Activated CD8-positive, alpha-beta memory T cell treated with anti-CD3 and anti-CD28 coated beads for 36 hours (primary cell): ENCODE measurements around the gene CPLANE1. TPM values are rescaled to one million over a fixed set of nuclear protein-coding genes. Genes with fewer than 3 reads are reported as not detected.
"Not testable (repeated sequence)": the region's sequence is repeated elsewhere in the genome, so short reads cannot be mapped to it uniquely, and the experiment has no call there.

Experiments
- CTCF ChIA-PET: fragments of 350-600 bp; sonication (Branson Sonifier 250); formaldehyde crosslinking; loops from one replicate; lab custom pipeline; 2021; ENCODE audit warnings: antibody characterized with exemption; lab: Charles Lee
- POLR2A ChIA-PET: fragments of 350-600 bp; sonication (Branson Sonifier 250); formaldehyde crosslinking; loops from one replicate; lab custom pipeline; 2021; ENCODE audit warnings: antibody characterized with exemption; lab: Charles Lee
- total RNA-seq, 2 experiments: library from RNA; stranded (reverse); gene quantifications; one replicate each; pipeline ENCODE4 v1.2.3, GENCODE V29; 2021

CPLANE1 gene
- total RNA-seq, 2 experiments from 2014 or later, result 6.1 TPM

DNA sequence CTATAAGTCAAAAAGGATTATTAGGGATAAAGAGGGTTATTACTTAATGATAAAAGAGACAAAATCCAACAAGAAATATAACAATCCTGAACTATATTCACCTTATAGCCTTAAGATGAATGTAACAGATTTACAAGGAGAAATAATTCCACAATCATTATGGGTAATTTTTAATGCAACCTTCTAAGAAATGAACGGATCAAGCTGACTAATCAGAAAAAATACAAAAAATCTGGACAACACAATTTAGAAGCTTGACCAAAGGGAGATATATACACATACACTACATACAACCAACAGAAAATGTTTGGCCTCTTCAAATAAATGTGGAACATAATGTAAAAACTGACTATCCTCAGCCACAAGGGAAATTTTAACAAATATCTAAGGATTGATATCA, 102.3 kb downstream of the CPLANE1 start:
- ChIA-PET POLR2A (no interaction called here), CTCF (no interaction called here)

- ChIA-PET POLR2A (no interaction called here), CTCF (no interaction called here)
Measured at GRCh38 chr5:37136694-37137093, 112.5 kb downstream of the CPLANE1 start.

GRCh38 chr5:37135312-37135711, 113.9 kb downstream of the CPLANE1 start:
- CTCF ChIA-PET, POLR2A ChIA-PET: not testable (repeated sequence)

GRCh38 chr5:37133939-37134338, 115.2 kb downstream of the CPLANE1 start:
- ChIA-PET POLR2A (no interaction called here), CTCF (no interaction called here)

DNA sequence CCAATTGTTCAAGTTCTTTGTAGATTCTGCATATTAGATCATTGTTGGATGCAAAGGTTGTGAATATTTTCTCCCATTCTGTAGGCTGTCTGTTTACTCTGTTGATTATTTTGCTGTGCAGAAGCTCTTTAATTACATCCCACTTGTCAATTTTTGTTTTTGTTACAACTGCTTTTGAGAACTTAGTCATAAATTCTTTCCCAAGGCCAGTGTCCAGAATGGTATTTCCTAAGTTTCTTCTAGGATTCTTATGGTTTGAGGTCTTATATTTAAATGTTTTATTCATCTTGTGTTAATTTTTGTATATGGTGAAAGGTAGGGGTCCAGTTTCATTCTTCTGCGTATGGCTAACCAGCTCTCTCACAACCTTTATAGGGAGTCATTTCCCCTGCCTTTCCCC, 116.5 kb downstream of the CPLANE1 start:
- POLR2A ChIA-PET, result no interaction called here
- CTCF ChIA-PET, result no interaction called here

- ChIA-PET CTCF (no interaction called here), POLR2A (interaction anchor here (0.5 kb wide), 1 partner anchor 23 kb away, joined by 6 read pairs; no protein-coding TSS in a partner anchor)
Measured at GRCh38 chr5:37121465-37121864, 127.7 kb downstream of the CPLANE1 start.

DNA sequence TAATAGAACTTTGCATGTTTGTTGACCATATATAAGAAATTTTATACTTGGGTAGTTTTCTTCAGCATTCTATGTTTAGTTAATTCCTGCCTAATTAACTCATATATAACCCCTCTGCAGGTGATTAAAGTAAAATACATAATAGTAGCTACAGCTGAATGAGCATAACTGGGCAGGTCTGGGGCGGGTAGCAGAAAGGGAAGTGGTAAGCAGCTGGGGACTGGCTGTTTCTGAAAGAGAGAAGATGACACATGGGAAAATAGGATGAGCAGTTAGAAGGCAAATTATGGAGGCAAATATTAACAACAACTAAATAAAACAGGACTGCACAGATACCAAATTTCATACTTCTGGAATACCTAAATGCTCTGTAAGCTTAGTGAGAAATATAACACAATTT, 128.1 kb downstream of the CPLANE1 start:
- ChIA-PET POLR2A (no interaction called here), CTCF (no interaction called here)

DNA sequence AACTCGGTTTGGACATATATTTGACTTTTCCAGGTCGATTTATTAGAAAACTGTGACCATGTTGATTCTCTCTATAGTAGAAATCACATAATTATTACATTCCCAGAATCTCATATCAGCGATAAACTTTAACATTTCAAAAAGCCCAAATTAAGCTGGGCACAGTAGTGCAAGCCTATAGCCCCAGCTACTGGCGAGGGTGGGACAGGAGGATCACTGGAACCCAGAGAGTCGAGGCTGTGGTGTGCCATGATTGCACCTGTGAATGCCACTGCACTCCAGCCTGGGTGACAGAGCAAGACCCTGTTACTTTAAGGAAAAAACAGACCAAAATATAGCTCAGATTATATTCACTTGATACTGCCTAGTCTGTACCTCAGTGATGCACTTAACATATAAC, 128.9 kb downstream of the CPLANE1 start:
- POLR2A ChIA-PET, result no interaction called here
- CTCF ChIA-PET, result no interaction called here

- ChIA-PET CTCF (no interaction called here), POLR2A (no interaction called here)
Measured at GRCh38 chr5:37116359-37116758, 132.8 kb downstream of the CPLANE1 start.

GRCh38 chr5:37112383-37112991, 136.7 kb downstream of the CPLANE1 start:
- ChIA-PET CTCF (no interaction called here), POLR2A (interaction anchor here (0.6 kb wide), 1 partner anchor 86 kb away, joined by 3 read pairs; no protein-coding TSS in a partner anchor)

GRCh38 chr5:37111426-37112382, 137.5 kb downstream of the CPLANE1 start:
- POLR2A ChIA-PET, result interaction anchor here (0.6 kb wide), 1 partner anchor 87 kb away, joined by 3 read pairs; no protein-coding TSS in a partner anchor
- CTCF ChIA-PET, result interaction anchor here (0.6 kb wide), 1 partner anchor 43 kb away, joined by 3 read pairs; no protein-coding TSS in a partner anchor

- CTCF ChIA-PET, result no interaction called here
- POLR2A ChIA-PET, result no interaction called here
Measured at GRCh38 chr5:37110135-37110534, 139.0 kb downstream of the CPLANE1 start.

DNA sequence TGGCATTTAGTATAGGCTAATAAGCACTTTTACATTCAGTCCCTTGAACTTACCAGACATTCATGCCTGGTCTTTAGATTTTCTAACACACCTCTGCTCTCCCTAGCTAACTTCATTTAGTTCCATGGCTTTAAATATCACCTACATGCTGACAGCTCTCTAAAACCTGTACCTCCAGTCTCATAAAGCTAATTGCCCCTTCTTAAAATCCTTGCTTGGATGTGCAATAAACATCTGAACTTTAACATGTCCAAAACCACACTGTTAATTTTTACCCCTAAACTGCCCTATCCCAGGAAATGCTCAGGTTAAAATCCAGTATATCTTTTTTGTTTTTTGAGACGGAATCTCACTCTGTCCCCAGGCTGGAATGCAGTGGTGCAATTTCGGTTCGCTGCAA, 139.8 kb downstream of the CPLANE1 start:
- ChIA-PET CTCF (no interaction called here), POLR2A (no interaction called here)

DNA sequence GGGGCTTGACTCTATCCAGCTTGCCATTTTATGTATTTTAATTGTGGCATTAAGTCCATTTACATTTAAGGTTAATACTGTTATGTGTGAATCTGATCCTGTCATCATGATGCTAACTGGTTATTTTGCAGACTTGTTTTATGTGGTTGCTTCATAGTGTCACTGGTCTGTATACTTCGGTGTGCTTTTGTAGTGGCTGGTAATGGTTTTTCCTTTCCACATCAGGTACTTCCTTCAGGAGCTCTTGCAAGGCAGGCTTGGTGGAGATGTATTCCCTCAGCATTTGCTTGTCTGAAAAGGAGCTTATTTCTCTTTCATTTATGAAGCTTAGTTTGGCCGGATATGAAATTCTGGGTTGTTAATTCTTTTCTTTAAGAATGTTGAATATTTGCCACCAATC, 145.9 kb downstream of the CPLANE1 start:
- ChIA-PET CTCF (no interaction called here), POLR2A (no interaction called here)

GRCh38 chr5:37099267-37099666, 149.9 kb downstream of the CPLANE1 start:
- CTCF ChIA-PET, POLR2A ChIA-PET: not testable (repeated sequence)

DNA sequence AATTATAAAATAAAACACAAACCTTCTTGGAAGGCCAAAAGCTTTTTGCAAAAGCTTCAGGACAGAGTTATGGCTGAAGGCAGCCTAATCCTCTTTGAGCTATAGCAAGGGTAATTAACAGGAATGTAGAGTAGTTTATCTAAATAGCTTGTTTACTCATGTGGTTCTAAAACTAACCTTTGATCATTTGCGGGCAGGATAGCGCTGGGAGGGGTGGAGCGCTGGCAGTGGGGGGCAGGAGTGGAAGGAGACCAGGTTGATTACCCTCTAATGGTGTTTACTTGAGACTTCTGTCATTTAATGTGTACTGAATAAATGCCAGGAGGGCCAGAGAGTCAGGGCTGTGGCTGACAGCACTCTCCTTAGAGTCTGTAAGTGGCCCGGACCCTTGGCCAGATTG, 155.4 kb downstream of the CPLANE1 start:
- CTCF ChIA-PET, POLR2A ChIA-PET: not testable (repeated sequence)

DNA sequence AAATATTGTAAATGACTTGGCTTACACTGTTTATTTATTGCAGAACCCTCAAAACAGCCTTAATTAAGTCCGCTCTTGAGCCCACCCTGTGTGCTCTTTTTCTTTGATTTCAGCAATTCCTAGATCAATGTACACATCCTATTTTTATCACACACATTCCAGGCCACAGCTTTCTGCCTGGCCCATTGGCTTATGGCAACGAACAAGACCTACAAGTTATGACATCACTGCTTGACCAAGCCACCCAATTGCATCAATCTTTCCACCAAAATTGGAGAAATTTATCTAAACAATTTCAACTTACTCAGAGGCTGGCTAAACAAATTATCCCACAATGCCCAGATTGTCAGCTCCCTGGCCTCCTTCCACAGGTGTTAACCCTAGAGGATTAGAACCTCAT, 158.4 kb downstream of the CPLANE1 start:
- POLR2A ChIA-PET, result no interaction called here

DNA sequence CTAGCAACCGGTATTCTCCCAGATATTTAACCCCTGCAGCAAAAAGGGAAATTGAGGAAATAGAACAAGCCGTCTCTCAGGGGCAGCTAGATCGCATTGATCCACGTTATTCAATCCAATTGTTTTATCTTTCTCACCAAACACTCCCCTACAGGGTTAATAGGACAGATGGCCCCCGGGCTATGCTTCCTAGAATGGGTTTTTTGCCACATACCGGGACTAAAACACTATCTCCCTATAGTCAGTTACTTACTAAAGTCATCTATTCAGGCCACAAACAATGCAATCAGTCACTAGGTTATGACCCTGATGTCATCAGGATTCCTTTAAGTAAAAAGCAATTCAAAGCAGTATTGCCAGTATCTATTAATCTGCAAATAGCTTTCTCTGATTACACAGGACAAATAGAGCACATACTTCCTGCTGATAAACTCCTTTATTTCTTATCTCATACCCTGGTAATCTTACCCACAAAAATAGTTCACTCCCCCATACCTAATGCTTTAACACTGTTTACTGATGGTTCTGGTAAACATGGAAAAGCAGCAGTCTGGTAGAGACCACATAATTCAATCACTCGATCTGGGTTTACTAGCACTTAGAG, 159.0 kb downstream of the CPLANE1 start:
- CTCF ChIA-PET, result no interaction called here

More for the DNA sequence above, 158.4 kb downstream of the CPLANE1 start:
- CTCF ChIA-PET, result no interaction called here

GRCh38 chr5:37088009-37088408, 161.2 kb downstream of the CPLANE1 start:
- CTCF ChIA-PET, result interaction anchor here (0.5 kb wide), 1 partner anchor 481 kb away, joined by 3 read pairs; the partner anchor contains the start of gene SLC1A3

More for the DNA sequence above, 159.0 kb downstream of the CPLANE1 start:
- POLR2A ChIA-PET, result no interaction called here

More at GRCh38 chr5:37088009-37088408, 161.2 kb downstream of the CPLANE1 start:
- POLR2A ChIA-PET, result no interaction called here
